ENCODE results near the gene KLKB1.
"Not testable (repeated sequence)": the region's sequence is repeated elsewhere in the genome, so short reads cannot be mapped to it uniquely, and the experiment has no call there.

The KLKB1 gene

DNA sequence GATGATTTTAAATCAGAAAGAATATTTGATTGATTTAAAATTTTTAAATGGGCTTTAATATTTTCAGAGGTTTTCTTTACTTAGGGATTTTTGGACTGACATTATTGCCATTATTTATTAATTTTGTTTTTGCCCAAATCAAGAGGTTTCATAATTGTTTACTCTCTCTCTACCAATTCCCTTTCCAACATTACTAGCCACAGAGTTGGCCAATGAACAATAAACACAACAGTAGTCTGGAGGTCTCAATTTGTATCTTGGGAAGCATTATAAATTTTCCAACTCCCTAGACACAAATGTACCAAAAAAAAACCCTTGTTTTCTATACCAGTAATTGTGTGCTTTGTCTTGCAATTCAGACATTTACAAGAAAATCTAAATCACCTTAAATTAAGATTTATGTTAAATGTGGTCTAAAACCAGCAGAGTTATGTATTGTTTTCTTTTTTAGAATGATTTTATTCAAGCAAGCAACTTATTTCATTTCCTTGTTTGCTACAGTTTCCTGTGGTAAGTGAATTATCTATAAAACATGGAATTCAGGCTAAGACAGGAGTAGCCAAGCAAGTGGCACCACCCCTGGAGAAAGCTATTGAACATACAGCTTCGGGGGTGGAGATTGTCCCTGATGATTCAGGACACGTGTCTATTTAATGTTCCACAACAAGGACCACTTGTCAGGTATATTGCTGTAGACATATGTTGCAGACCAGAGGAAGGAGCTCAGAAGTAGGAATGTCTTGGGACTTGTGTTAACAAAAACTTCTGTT is 622 bp downstream of the KLKB1 start:
- DNase-seq, result no peak

DNA sequence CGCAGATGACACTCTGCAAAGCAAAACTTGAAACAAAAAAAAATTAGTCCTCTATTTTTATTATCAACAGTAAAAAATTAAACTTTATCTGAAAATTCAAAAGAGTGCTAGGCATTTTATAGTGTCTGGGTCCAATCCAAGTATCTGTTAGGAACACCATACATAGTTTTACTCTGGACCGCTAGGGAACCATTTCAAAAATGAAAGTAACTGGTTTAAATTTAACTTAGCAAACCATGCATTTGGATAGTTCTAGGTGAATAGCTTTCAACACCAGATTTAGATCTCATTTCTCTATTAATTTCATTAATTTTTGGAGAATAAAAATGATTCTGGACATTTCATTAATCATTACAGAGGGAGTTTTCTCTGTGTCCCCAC is 1.2 kb downstream of the KLKB1 start:
- no peak for DNase-seq

DNA sequence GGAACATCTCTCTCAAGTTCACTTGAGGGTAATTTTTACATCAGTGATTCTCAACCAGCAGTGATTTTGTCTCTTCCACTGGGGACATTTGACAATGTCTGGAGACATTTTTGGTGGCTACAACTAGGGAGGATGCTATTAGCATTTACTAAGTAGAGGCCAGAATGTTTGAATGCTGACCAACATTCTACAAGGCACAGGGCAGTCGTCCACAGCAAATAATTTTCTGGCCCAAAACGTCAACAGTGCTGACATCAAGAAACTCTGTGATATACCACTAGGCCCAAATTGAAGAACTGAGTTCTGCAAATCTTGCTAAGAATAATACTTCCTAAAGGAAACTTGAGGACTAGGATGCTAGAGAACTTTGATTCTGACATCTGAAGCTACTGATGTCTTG is 7.1 kb downstream of the KLKB1 start:
- no peak for DNase-seq

DNA sequence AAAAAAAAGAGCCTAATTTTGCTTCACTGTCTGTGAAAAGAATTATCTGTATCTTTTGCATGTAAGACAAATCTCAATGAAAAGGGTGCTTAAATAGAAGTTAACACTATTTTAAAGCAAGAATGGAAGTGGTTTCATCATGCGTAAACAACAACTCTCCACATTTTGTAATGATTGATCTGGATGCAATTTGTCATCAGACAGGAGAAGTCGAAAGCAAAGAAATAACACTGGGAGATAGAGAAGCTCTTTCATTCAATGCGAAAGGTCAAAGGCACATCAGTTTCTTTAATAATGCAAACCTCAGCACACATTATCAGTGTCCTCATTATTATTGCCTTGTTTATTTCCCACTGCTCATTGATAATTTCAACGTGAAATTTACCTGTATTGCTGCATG is 8.8 kb downstream of the KLKB1 start:
- DNase-seq, result no peak

DNA sequence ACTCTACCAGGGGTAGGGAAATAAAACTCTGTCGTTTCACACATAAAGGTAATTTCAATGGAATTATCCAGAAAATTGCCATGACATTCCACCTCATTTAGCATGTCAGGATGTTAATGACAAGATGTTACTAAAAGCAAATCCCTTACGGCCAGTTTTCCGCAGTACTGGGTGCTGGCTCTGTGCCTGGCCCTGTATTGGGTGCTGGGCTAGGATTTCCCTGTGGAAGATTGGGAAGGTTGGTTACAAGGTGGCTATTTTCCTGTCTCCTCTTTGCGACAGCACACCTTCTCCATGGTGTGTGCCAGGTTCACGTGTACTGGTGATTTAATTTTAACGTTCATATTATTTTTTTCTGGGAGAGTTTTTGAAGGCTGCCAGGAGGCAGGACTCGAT is 13.1 kb downstream of the KLKB1 start:
- DNase-seq, result no peak

DNA sequence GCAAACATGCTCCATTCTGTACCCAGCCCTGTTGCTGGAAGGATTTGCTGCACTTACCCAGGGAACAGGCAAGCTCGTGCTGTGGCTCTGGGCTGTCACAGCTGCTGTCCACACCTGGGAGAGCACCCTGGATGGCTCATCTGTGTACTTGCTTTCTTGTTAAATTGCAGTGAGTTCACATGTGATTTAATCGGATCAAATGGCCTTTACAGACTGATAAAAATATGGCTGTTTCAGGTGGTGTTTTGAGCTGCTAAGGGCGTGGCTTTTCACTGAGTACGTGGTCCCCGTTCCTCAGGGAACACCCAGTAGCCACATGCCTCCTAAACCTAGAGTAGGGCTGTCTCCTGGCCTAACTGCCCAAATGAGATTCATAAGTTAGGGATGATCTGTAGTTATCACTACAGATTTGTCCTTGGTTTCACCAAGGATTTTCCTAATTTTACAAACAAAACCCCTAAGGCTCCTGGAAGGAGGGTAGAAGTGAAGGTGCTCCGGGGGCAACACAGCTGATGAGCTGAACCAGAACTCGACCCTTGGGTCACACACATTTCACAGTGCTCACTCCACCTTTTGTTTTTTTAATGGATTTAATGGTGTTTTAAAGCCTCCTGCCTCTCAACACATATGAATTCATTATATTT is 13.7 kb downstream of the KLKB1 start:
- DNase-seq, result no peak

DNA sequence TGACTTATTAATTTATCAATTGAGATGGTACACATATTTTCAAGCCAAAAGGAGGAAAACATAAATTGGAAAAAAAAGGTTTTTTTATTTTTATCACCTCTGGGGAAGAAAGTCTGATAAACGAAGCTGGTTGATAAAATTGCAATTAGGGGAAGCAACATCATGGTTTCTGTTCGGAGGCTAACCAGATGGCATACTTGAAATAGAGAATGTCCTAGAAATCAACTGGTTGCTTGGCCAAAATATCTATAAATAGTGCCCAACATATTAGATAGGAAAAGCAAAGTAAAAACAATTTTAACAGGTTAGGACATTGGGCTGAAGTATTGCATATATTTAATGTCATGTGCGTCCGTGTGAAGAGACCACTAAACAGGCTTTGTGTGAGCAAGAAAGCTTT is 14.3 kb downstream of the KLKB1 start:
- no peak for DNase-seq

DNA sequence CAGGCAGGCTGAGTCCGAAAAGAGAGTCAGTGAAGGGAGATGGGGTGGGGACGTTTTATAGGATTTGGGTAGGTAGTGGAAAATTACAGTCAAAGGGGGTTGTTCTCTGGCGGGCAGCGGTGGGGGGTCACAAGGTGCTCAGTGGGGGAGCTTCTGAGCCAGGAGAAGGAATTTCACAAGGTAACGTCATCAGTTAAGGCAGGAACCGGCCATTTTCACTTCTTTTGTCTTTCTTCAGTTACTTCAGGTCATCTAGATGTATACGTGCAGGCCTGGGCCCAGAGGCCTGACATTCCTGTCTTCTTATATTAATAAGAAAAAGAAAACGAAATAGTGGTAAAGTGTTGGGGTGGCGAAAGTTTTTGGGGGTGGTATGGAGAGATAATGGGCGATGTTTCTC is 14.7 kb downstream of the KLKB1 start:
- DNase-seq, result not testable (repeated sequence)

DNA sequence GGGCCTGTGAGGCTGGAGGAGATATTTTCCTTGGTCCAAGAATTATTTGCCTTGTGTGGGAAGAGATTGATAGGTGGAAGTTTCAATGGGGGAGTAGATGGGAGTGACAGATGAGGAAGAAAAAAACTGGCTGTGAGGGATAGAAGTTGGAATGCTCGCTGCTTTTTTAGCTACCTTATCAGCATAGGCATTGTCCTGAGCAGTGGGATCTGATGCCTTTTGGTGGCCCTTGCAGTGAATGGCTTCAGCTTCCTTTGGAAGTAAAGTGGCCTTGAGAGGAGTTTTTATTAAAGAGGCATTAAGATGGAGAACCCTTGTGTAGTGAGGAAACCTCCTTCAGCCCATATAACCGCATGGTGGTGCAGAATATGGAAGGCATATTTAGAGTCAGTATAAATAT is 16.0 kb downstream of the KLKB1 start:
- DNase-seq, result no peak

DNA sequence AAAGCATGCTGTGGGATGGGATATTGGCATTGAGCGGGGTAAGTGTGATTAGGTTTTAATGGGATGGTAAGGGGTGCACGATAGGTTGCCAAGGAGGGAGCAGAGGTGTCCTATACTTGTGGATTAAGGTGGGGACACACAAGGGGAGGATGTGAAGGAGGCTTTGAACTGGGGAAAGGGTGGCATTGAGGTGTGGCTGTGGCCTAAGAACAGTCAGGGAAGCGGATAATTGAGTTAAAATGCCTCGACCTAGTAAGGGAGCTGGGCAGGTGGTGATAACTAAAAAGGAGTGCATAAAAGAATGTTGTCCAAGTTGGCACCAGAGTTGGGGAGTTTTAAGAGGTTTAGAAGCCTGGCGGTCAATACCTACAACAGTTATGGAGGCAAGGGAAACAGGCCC is 17.5 kb downstream of the KLKB1 start:
- no peak for DNase-seq

DNA sequence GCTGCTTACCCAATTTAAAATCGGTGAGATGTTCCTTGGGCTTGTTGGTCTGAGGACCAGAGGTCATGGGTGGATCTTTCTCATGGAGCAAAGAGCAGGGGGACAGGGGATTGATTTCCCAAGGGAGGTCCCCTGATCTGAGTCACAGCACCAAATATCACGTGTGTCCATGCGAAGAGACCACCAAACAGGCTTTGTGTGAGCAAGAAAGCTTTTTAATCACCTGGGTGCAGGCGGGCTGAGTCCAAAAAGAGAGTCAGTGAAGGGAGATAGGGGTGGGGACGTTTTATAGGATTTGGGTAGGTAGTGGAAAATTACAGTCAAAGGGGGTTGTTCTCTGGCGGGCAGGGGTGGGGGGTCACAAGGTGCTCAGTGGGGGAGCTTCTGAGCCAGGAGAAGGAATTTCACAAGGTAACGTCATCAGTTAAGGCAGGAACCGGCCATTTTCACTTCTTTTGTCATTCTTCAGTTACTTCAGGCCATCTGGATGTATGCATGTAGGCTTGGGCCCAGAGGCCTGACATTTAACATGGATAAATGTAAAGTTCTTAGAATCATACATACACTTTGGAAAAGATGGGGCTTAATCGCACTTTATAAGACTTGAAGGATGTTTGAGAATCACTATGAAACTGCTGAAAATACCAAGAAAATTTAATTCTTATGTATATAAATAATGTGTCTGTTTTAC is 19.9 kb downstream of the KLKB1 start:
- not testable (repeated sequence) for DNase-seq

DNA sequence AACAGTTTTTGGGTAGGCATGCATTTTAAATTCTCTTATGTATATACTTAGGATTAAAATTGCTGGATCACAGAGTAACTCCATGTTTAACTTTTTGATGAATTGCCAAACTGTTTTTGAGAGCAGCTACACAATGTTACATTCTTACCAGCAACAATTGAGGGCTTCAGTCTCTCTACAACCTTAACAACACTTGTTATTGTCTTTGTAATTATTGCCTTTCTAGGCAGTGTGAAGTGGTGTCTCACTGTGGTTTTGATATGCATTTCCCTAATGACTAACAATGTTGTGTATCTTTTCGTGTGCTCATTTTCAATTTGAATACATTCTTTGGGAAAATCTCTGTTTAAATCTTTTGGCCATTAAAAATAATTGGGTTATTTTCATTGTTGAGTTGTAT is 21.3 kb downstream of the KLKB1 start:
- no peak for DNase-seq

DNA sequence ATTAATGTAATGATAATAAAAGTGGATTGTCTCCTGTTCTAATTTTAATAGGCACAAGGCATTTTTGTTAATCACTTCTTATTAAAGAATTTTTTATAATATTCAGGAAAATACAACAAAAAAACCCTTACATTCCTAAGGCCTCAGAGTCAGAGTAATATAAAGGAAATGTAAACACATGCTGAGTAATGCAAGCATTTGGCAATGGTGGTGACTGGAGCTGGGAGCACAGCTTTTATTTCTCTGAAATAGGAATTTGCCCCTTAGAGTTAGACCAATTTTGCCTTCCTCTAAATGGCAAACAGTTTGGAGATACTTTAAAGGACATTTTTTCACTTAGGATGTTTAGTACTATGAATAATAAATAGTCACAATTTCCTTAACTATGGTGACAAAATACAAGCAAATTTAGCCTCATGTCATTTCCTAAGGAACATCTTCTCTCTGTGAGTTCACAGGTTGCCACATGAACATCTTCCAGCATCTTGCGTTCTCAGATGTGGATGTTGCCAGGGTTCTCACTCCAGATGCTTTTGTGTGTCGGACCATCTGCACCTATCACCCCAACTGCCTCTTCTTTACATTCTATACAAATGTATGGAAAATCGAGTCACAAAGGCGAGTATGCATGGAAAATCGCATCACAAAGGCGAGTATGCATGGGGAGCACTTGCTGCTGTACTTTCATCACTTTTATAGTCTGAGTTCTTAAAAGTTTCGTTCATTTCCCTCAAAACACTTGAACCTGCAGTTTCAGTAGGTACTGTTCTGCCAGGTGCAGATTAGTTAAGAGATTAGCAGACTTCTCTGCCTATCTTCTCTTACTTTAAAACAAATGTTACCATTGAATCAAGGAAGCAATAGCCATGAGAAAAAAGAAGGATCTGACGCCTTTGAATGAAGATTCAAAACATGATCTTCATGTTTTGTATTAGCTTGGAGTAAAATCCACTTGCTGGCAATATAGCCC is 22.8 kb downstream of the KLKB1 start:
- DNase-seq, result no peak

DNA sequence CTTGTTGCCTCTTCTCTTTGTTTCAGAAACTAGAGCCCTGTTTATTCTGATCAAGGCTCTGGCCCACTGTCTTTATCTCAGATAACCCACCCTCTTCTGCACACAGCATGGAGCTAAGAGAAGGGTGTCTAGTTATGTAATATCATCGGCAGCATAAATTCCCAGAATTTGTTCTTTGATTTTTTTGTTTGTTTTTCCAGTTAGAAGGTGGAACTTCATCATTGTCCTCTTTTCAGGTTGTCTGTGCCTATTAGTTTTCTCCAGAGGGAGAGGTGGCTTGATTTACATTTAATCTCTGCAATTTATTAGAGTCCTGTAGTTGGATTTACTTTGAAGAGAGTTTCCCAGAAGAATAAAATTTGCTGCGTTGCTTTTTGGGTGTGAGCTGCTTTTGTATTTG is 23.5 kb downstream of the KLKB1 start:
- no peak for DNase-seq

DNA sequence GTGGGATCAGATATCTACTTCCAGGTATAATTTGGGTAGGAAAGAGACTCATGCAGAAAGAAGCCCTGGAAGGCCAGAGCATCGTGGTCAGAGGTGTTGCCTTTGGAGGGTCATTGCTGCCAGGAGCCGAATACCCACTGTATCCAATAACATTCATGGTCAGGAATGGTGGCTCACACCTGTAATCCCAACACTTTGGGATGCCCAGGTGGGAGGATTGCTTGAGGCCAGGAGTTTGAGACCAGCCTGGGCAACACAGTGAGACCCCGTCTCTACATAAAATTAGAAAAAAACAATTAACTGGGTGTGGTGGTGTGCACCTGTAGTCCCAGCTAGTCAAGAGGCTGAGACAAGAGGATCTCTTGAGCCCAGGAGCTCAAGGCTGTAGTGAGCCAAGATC is 27.8 kb downstream of the KLKB1 start:
- DNase-seq, result no peak

DNA sequence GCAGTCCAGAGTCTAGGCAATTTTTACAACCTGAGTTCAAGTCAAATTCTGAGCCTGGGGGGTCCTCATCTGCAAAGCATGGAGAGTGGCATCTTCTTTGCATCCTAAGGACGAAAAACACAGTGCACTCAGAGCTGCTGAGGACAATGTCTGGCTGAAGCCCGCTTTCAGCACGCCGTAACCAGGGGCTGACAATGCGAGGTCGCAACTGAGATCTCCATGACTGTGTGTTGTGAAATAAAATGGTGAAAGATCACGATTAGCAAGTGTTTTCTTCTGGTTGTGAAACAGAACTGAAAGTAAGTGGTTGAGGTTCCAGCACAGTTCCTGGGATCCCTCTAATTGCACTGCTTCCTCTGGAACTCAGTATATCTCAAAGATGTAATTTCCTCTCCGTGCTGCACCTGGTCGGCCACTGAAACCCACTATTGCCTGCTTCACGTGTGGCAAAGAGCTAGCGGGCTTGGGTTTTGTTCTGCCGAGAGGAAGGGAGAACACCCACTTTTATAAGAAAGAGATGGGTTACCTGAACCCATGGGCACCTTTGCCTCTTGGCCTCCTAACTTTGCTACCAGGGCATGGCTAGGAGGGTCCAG is 31.0 kb downstream of the KLKB1 start:
- DNase-seq, result peak; percentile 89

DNA sequence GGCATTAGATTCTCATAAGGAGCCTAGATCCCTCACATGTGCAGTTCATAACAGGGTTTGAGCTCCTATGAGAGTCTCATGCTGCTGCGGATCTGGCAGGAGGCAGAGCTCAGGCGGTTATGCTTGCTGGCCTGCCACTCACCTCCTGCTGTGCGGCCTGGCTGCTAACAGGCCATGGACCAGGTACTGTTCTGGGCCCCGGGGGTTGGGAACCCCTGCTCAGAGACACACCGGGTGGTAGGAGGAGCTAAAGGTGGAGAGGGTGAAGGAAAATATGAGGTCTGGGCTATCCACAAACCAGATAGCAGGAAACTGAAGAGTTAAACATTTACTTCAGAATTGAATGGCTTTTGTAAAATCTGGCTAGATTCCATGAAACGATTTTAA is 32.8 kb downstream of the KLKB1 start:
- no peak for DNase-seq

DNA sequence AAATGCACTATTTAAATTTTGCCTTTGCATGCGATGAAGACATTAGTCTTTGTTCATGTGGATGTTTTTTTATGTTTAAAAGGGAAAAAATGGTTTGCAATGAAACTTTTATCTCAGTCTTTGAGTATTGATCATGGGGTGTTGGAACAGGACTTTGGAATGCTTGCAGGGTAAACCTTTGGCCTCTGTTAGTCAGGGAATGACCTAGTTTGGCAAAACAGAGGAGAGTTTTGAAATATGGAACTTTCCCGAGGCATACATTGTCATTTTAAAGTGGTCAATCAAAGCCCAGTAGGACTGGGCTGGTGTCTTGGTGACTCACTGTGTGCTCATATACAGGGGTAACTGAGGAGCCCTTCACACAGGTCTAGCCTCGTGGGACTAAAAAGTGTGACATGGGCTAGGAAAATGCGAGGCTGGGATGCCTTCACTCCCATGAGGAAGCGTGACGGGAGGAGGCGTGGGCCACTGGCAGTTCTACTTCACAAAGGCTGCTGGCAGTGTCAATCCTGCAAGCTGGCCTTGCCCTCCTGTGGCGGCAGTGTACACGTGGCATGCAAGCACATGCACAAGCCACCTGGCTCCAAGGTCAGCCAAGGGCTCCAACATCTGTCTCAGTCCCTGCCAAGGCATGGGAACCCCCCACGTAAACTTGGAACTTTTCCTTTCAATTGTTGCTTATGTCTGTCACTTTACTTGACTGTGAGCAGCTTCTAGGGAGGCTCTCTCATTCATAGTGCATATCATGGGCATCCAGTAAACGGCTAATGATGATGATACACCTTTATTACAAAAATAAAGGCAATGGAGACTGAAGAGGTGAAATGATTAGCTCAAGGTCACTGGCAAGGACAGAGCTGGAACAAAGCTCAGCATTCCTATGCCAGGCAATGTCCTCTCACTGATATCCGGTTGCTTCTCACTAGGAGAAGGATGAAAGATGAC is 33.5 kb downstream of the KLKB1 start:
- no peak for DNase-seq

DNA sequence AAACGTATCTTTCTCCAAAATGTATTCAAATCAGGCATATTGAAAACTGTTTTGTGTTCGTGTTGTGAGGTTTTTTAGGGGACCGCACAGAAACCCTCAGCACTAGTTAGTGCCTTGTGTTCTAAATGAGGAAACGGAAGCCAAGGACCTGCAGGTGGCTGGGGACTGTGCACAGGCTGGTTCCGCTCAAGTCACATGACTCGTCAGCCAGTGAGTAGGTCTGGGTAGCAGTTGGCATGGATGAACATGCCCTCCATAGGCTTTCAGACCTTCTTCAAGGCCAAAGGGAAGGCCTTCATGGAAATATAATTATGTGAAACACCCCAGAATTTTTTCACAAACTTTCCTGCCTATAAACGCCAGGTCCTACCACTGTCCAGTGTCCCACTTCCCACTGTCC is 37.4 kb downstream of the KLKB1 start:
- no peak for DNase-seq

DNA sequence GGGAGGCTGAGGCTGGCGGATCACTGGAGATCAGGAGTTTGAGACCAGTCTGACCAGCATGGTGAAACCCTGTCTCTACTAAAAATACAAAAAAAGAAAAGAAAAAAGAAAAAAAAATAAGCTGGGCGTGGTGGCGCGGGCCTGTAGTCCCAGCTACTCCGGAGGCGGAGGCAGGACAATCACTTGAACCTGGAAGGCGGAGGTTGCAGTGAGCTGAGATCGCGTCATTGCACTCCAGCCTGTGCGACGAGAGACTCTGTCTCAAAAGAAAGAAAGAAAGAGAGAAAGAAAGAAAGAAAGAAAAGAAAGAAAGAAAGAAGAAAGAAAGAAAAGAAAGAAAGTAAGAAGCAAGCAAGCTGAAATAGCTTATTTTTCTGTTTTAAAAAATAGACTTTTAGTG is 37.9 kb downstream of the KLKB1 start:
- DNase-seq, result not testable (repeated sequence)
